HepG2 (cell line): ENCODE measurements around the gene DOLK. TPM values are rescaled to one million over a fixed set of nuclear protein-coding genes. Genes with fewer than 3 reads are reported as not detected.

ENCODE experiments used
- ATAC-seq: fragments of 200-7000 bp; cut with Tn5 transposase; 3 replicates; pipeline ENCODE4 v1.9.1; 2020; ENCODE audit warnings: mild to moderate bottlenecking, moderate library complexity
- BruUV-seq: library from RNA; stranded (reverse); fragments of 400-500 nt; replicated peaks from 2 replicates; lab custom pipeline; 2021; lab: Mats Ljungman, UMichigan
- CTCF ChIA-PET: fragments of 300-600 bp; formaldehyde crosslinking; extraction: SDS; loops from one replicate; lab custom pipeline; 2021; ENCODE audit warnings: low total read pairs, inconsistent platforms, low intra/inter-chr PET ratio; lab: Yijun Ruan, JAX
- POLR2A ChIA-PET: fragments of 350-600 bp; sonication (Branson Sonifier 250); formaldehyde crosslinking; loops from one replicate; lab custom pipeline; 2020; ENCODE audit warnings: antibody characterized with exemption, inconsistent platforms; lab: Yijun Ruan, JAX
- DNase-seq: peaks from one replicate; pipeline ENCODE4 v3.0.0-alpha.2; 2015; ENCODE audit warnings: low spot score
- FAIRE-seq: peaks from 3 replicates; lab custom pipeline; 2011; peaks lifted over from hg19 to GRCh38; lab: Jason Lieb, UNC
- H2AFZ ChIP-seq: one replicate; pipeline ENCODE4 v1.6.1; 2011; ENCODE audit warnings: low read length, inconsistent platforms
- H3K27ac ChIP-seq: fragments of 300-600 bp; 3 replicates; pipeline ENCODE4 v1.8.0; 2011; ENCODE audit warnings: mixed run types, mild to moderate bottlenecking, mixed read lengths, low read length, inconsistent platforms; ENCODE audit not compliant: insufficient read depth; ENCODE audit errors: extremely low read length
- H3K27me3 ChIP-seq, 2 experiments: fragments of 200-600 bp in 1 of 2; 2 replicates in 1 of 2; 3 replicates in 1 of 2; pipeline versions ENCODE4 v1.6.0 to v1.8.0; 2011; ENCODE audit warnings: low read length in 2 of 2, mild to moderate bottlenecking in 2 of 2, moderate library complexity in 2 of 2, inconsistent platforms in 1 of 2; ENCODE audit not compliant: insufficient read depth in 2 of 2, control insufficient read depth in 1 of 2
- H3K36me3 ChIP-seq, 2 experiments: fragments of 200-600 bp in 1 of 2; replicated peaks in 1 of 2; 2 replicates in 1 of 2; 3 replicates in 1 of 2; pipeline versions ENCODE4 v1.5.1 to v1.8.0; 2011; ENCODE audit warnings: low read length in 2 of 2, inconsistent platforms in 1 of 2; ENCODE audit not compliant: insufficient read depth in 2 of 2, control insufficient read depth in 1 of 2
- H3K4me1 ChIP-seq: 2 replicates; pipeline ENCODE4 v1.5.1; 2012; ENCODE audit warnings: low read length, inconsistent platforms; ENCODE audit not compliant: insufficient read depth
- H3K4me2 ChIP-seq: 2 replicates; pipeline ENCODE4 v1.6.0; 2011; ENCODE audit warnings: low read depth, low read length, inconsistent platforms
- H3K4me3 ChIP-seq, 3 experiments: fragments of 200-600 bp in 1 of 3; sonication (generic), shearing (Covaris generic) in 1 of 3; replicated peaks in 1 of 3; 2 replicates each; pipeline ENCODE4 v1.5.1; 2011 to 2016; ENCODE audit warnings: low read length in 3 of 3, inconsistent platforms in 2 of 3, low read depth in 2 of 3, mild to moderate bottlenecking in 2 of 3, control low read depth in 1 of 3, mixed read lengths in 1 of 3; ENCODE audit not compliant: insufficient read depth in 1 of 3
- H3K79me2 ChIP-seq: one replicate; pipeline ENCODE4 v1.6.1; 2011; ENCODE audit warnings: low read length, inconsistent platforms; ENCODE audit not compliant: insufficient read depth
- H3K9ac ChIP-seq: 2 replicates; pipeline ENCODE4 v1.6.0; 2011; ENCODE audit warnings: mild to moderate bottlenecking, low read depth, low read length, inconsistent platforms; ENCODE audit not compliant: insufficient read depth
- H3K9me3 ChIP-seq: 2 replicates; pipeline ENCODE4 v1.5.1; 2012; ENCODE audit warnings: mild to moderate bottlenecking, low read length
- H4K20me1 ChIP-seq: 2 replicates; pipeline ENCODE4 v1.6.0; 2011; ENCODE audit warnings: inconsistent platforms, mild to moderate bottlenecking, low read length, moderate library complexity; ENCODE audit not compliant: insufficient read depth
- CTCF ChIP-seq: sonication (generic); formaldehyde crosslinking; IDR thresholded peaks from 2 replicates; pipeline ENCODE4 v1.5.0; 2020; ENCODE audit warnings: mild to moderate bottlenecking, missing genetic modification reagents, moderate library complexity
- FOXA3 ChIP-seq: IDR thresholded peaks from 2 replicates; pipeline ENCODE4 v1.6.1; 2016; ENCODE audit warnings: missing genetic modification reagents, missing compliant biosample characterization
- HDAC6 ChIP-seq: fragments of 200-600 bp; sonication (generic); IDR thresholded peaks from 2 replicates; pipeline ENCODE4 v1.7.0; 2017; ENCODE audit warnings: mild to moderate bottlenecking, antibody characterized with exemption, low read length, low read depth
- HOXA3 ChIP-seq: sonication (generic); formaldehyde crosslinking; IDR thresholded peaks from 2 replicates; pipeline ENCODE4 v1.5.0; 2020; ENCODE audit warnings: missing genetic modification reagents
- JUNB ChIP-seq: sonication (generic); formaldehyde crosslinking; IDR thresholded peaks from 2 replicates; pipeline ENCODE4 v1.8.0; 2022; ENCODE audit warnings: missing genetic modification reagents, mild to moderate bottlenecking, borderline replicate concordance
- KAT8 ChIP-seq: IDR thresholded peaks from 2 replicates; pipeline ENCODE4 v1.6.1; 2016; ENCODE audit warnings: missing genetic modification reagents, missing compliant biosample characterization
- KDM5B ChIP-seq: sonication (generic); formaldehyde crosslinking; IDR thresholded peaks from 2 replicates; pipeline ENCODE4 v1.4.0; 2020; ENCODE audit warnings: missing genetic modification reagents, mild to moderate bottlenecking, borderline replicate concordance
- MED13 ChIP-seq: sonication (generic); formaldehyde crosslinking; IDR thresholded peaks from 2 replicates; pipeline ENCODE4 v1.5.0; 2020; ENCODE audit warnings: missing genetic modification reagents
- RFXANK ChIP-seq: IDR thresholded peaks from 2 replicates; pipeline ENCODE4 v1.6.1; 2016
- SIN3B ChIP-seq: fragments of 150-350 bp; IDR thresholded peaks from 2 replicates; pipeline ENCODE4 v1.6.1; 2014; ENCODE audit warnings: low read length
- SKIL ChIP-seq: sonication (generic); formaldehyde crosslinking; IDR thresholded peaks from 2 replicates; pipeline ENCODE4 v1.8.0; 2022; ENCODE audit warnings: missing genetic modification reagents, mild to moderate bottlenecking, moderate library complexity, borderline replicate concordance
- ZMYM3 ChIP-seq: sonication (generic); formaldehyde crosslinking; IDR thresholded peaks from 2 replicates; pipeline ENCODE4 v1.5.1; 2020; ENCODE audit warnings: mild to moderate bottlenecking, missing genetic modification reagents
- ZNF468 ChIP-seq: sonication (generic); formaldehyde crosslinking; IDR thresholded peaks from 2 replicates; pipeline ENCODE4 v1.8.0; 2022; ENCODE audit warnings: mild to moderate bottlenecking, moderate library complexity, missing genetic modification reagents
- ZNF83 ChIP-seq: sonication (generic); formaldehyde crosslinking; IDR thresholded peaks from 2 replicates; pipeline ENCODE4 v1.4.0; 2020; ENCODE audit warnings: missing genetic modification reagents, mild to moderate bottlenecking, borderline replicate concordance
- ZNF841 ChIP-seq: sonication (generic); formaldehyde crosslinking; IDR thresholded peaks from 2 replicates; pipeline ENCODE4 v1.8.1; 2023; ENCODE audit warnings: missing genetic modification reagents, borderline replicate concordance
- WGBS: methylation state at CpG from one replicate; pipeline ENCODE4 v1.1.6; 2017; ENCODE audit warnings: low lambda C conversion rate; 5-methylcytosine and 5-hydroxymethylcytosine counted together
- in situ Hi-C: cut with HindIII; loops from 2 replicates; pipeline ENCODE4 v1.10.0; 2017; ENCODE audit warnings: low pct_unique_long_range_greater_than_20kb; ENCODE audit not compliant: extremely low pct_ligation_motif_present
- intact Hi-C: fragments of 100-400 bp; cut with micrococcal nuclease; formaldehyde crosslinking; loops from one replicate; pipeline ENCODE4 v1.10.0; 2022; ENCODE audit not compliant: unreplicated experiment
- polyA plus RNA-seq, 8 experiments: library from polyadenylated mRNA; depleted of rRNA in 3 of 8; stranded (reverse) in 7 of 8; unstranded in 1 of 8; fragments of >200 nt; fragmentation: Illumina TruSeq in 4 of 8; extraction: Trizol in 4 of 8; gene quantifications; 2 replicates each; pipeline versions ENCODE4 v1.2.1 to v1.2.3, GENCODE V29; 2011 to 2016; ENCODE audit warnings: low read depth in 4 of 8, missing spikeins in 1 of 8, mixed read lengths in 1 of 8; ENCODE audit not compliant: insufficient read depth in 1 of 8
- total RNA-seq, 5 experiments: library from RNA; depleted of rRNA; stranded (reverse); fragments of >200 nt; fragmentation: Illumina TruSeq; extraction: Trizol; gene quantifications; 2 replicates each; pipeline ENCODE4 v1.2.3, GENCODE V29; 2016; ENCODE audit warnings: low read depth in 1 of 5
- TF ChIP-seq, protein P1 (sequence below): sonication (generic); formaldehyde crosslinking; conservative IDR thresholded peaks from 2 replicates; pipeline ENCODE4 v1.4.0; 2020; ENCODE audit warnings: missing genetic modification reagents
- TF ChIP-seq, protein P2 (sequence below): sonication (generic); formaldehyde crosslinking; conservative IDR thresholded peaks from 2 replicates; pipeline ENCODE4 v1.8.1; 2023; ENCODE audit warnings: missing genetic modification reagents

The DOLK gene
- total and polyA plus RNA-seq, 2 of the 13 experiments (the other 11 are each of a cell fraction or from before 2014, with no cell fraction given): 15.4 to 18.7 TPM

- TF ChIP-seq, protein P1, sequence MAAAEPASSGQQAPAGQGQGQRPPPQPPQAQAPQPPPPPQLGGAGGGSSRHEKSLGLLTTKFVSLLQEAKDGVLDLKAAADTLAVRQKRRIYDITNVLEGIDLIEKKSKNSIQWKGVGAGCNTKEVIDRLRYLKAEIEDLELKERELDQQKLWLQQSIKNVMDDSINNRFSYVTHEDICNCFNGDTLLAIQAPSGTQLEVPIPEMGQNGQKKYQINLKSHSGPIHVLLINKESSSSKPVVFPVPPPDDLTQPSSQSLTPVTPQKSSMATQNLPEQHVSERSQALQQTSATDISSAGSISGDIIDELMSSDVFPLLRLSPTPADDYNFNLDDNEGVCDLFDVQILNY: no peak
- TF ChIP-seq, all 625 proteins: peak for 0
Measured at GRCh38 chr9:128928624-128929023, 18.8 kb downstream of the DOLK start (continued).

DNA sequence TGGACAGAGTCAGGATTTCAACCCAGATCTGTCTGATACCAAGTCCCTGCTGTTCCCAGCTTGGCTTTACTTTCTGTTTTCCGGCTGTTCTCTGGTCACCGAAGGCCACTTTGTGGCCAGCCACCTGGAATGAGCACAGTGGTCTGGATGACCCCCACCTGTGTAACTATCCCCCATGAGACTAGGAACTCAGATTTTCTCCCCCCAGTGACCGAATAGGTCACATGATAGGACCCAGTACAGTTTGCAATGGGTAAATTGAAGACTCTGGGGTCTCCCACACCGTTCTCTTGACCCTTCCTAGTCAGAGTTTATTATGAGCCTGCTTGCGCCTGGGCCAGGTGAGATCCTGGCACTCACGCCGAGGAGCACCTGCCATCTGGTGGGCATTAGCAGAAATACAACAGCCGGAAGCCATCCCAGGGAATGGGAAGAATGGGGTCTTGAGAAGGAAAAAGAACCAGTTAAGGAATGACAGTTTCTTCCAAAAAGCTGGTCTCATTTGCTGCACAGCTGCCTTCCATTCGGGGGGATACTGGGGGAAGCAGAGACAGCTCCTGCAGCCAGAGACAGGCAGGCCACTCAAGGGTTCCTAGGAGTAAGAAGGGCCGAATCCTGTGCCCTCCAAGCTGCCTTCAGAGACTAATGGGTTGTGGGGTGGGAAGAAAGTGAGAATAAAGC, 19.5 kb downstream of the DOLK start:
- in situ Hi-C loops (no loop called here), intact Hi-C loops (loop anchor here (1.0 kb wide), 3 partner anchors 46 to 76 kb away; partner anchors contain the start of gene LRRC8A)
- Histone ChIP-seq H3K4me3 (no peak overlapping the region), H3K9me3 (no peaks in the 10 kb centered on the region), H4K20me1 (no peaks in the 10 kb centered on the region), H3K9ac (no peak overlapping the region), H2AFZ (peak overlapping the region; percentile 64), H3K4me2 (peak overlapping the region; percentile 40; the same call in 1 of the 2 replicates), H3K4me1 (peaks cover 17% of the 10 kb centered on the region), H3K36me3 (no peaks in the 10 kb centered on the region; a peak in 1 of 5 replicates), H3K79me2 (no peaks in the 10 kb centered on the region), H3K27me3 (no peaks in the 10 kb centered on the region), H3K27ac (no peak overlapping the region)
- DNase-seq (no peak), FAIRE-seq (peak; percentile 76), ATAC-seq (peak; percentile 89)
- no TSS peak for BruUV-seq
- 34% methylated on average over 10 of the region's 10 CpGs for WGBS
- ChIA-PET CTCF (interaction anchor here (0.7 to 2.3 kb wide), 7 partner anchors 13 to 280 kb away, joined by 3 to 54 read pairs (median 4); no protein-coding TSS in a partner anchor), POLR2A (no interaction called here)
- TF ChIP-seq RFXANK (CRISPR knock-in tag) (no peak), HDAC6 (no peak), ZNF83 (no peak), KAT8 (peak; percentile 15; the same call in 1 of the 2 replicates), MED13 (no peak), FOXA3 (peak; percentile 42; the same call in 1 of the 2 replicates), HOXA3 (0 out of 2 replicates have a peak, but pooled peaks have one; percentile 21), ZMYM3 (CRISPR knock-in tag) (no peak), SKIL (CRISPR knock-in tag) (no peak), KDM5B (peak; percentile 18; the same call in 1 of the 2 replicates), ZNF468 (CRISPR knock-in tag) (no peak), ZNF841 (CRISPR knock-in tag) (no peak), JUNB (CRISPR knock-in tag) (no peak), CTCF (peak; percentile 96), SIN3B (no peak)
- TF ChIP-seq, protein P2, sequence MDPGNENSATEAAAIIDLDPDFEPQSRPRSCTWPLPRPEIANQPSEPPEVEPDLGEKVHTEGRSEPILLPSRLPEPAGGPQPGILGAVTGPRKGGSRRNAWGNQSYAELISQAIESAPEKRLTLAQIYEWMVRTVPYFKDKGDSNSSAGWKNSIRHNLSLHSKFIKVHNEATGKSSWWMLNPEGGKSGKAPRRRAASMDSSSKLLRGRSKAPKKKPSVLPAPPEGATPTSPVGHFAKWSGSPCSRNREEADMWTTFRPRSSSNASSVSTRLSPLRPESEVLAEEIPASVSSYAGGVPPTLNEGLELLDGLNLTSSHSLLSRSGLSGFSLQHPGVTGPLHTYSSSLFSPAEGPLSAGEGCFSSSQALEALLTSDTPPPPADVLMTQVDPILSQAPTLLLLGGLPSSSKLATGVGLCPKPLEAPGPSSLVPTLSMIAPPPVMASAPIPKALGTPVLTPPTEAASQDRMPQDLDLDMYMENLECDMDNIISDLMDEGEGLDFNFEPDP (CRISPR knock-in tag): no peak
